ENCODE measurements around the gene CCSER2. TPM values are rescaled to one million over a fixed set of nuclear protein-coding genes. Genes with fewer than 3 reads are reported as not detected.

The CCSER2 gene
- total RNA-seq, 2 donors from 2014 or later = 39.0 to 60.6 TPM

- no peaks in the 10 kb centered on the region for H3K27me3 ChIP-seq (replicated peaks; ENCODE audit: insufficient read depth)
- no peak for DNase-seq (ENCODE audit: low spot score)
- no peak for TF ChIP-seq CTCF (IDR thresholded peaks at IDR 0.05)
- ATAC-seq (ENCODE audit: insufficient number of reproducible peaks, low FRiP score, low read depth) = no peak
- H3K36me3 ChIP-seq = no peaks in the 10 kb centered on the region
- no peaks in the 10 kb centered on the region for H3K4me1 ChIP-seq (ENCODE audit: control insufficient read depth in 1 of 2, low read depth in 2 of 2)
- H3K27ac ChIP-seq = no peak overlapping the region
- H3K4me3 ChIP-seq = no peak overlapping the region
- no peaks in the 10 kb centered on the region for H3K9me3 ChIP-seq
Observed at GRCh38 chr10:84550756-84551436, 222.5 kb downstream of the CCSER2 start.

- DNase-seq (ENCODE audit: low spot score) = no peak
- no peaks in the 10 kb centered on the region for H3K36me3 ChIP-seq
- no peak overlapping the region for H3K27ac ChIP-seq
- H3K9me3 ChIP-seq = no peaks in the 10 kb centered on the region
- H3K27me3 ChIP-seq (replicated peaks; ENCODE audit: insufficient read depth) = no peaks in the 10 kb centered on the region
- no peak for ATAC-seq (ENCODE audit: insufficient number of reproducible peaks, low FRiP score, low read depth)
- no peaks in the 10 kb centered on the region for H3K4me1 ChIP-seq (ENCODE audit: control insufficient read depth in 1 of 2, low read depth in 2 of 2)
- TF ChIP-seq CTCF (IDR thresholded peaks at IDR 0.05) = no peak
- H3K4me3 ChIP-seq = no peak overlapping the region
Observed at GRCh38 chr10:84551437-84552120, 223.2 kb downstream of the CCSER2 start.

GRCh38 chr10:84552478-84552877 lies 224.1 kb downstream of the CCSER2 start:
- no peaks in the 10 kb centered on the region for H3K27me3 ChIP-seq (replicated peaks; ENCODE audit: insufficient read depth)
- no peaks in the 10 kb centered on the region for H3K4me1 ChIP-seq (ENCODE audit: control insufficient read depth in 1 of 2, low read depth in 2 of 2)
- no peak overlapping the region for H3K27ac ChIP-seq
- DNase-seq (ENCODE audit: low spot score) = no peak
- no peaks in the 10 kb centered on the region for H3K36me3 ChIP-seq
- no peak for TF ChIP-seq CTCF (IDR thresholded peaks at IDR 0.05)
- no peak overlapping the region for H3K4me3 ChIP-seq
- no peaks in the 10 kb centered on the region for H3K9me3 ChIP-seq
- ATAC-seq (ENCODE audit: insufficient number of reproducible peaks, low FRiP score, low read depth) = no peak

GRCh38 chr10:84562592-84562991 lies 234.2 kb downstream of the CCSER2 start:
- no peak for ATAC-seq (ENCODE audit: insufficient number of reproducible peaks, low FRiP score, low read depth)
- no peaks in the 10 kb centered on the region for H3K9me3 ChIP-seq
- H3K27ac ChIP-seq = no peak overlapping the region
- no peak overlapping the region for H3K4me3 ChIP-seq
- TF ChIP-seq CTCF (IDR thresholded peaks at IDR 0.05) = no peak
- no peaks in the 10 kb centered on the region for H3K36me3 ChIP-seq
- no peaks in the 10 kb centered on the region for H3K27me3 ChIP-seq (replicated peaks; ENCODE audit: insufficient read depth)
- DNase-seq (ENCODE audit: low spot score) = no peak
- no peaks in the 10 kb centered on the region for H3K4me1 ChIP-seq (ENCODE audit: control insufficient read depth in 1 of 2, low read depth in 2 of 2)

GRCh38 chr10:84563355-84563754 lies 235.0 kb downstream of the CCSER2 start:
- H3K9me3 ChIP-seq = no peaks in the 10 kb centered on the region
- ATAC-seq (ENCODE audit: insufficient number of reproducible peaks, low FRiP score, low read depth) (no peak), DNase-seq (ENCODE audit: low spot score) (no peak)
- H3K4me3 ChIP-seq = no peak overlapping the region
- H3K27ac ChIP-seq = no peak overlapping the region
- H3K4me1 ChIP-seq (ENCODE audit: control insufficient read depth in 1 of 2, low read depth in 2 of 2) = no peaks in the 10 kb centered on the region
- no peak for TF ChIP-seq CTCF (IDR thresholded peaks at IDR 0.05)
- no peaks in the 10 kb centered on the region for H3K36me3 ChIP-seq
- no peaks in the 10 kb centered on the region for H3K27me3 ChIP-seq (replicated peaks; ENCODE audit: insufficient read depth)
